Measurements from ENCODE around the gene MYO6.

DNA sequence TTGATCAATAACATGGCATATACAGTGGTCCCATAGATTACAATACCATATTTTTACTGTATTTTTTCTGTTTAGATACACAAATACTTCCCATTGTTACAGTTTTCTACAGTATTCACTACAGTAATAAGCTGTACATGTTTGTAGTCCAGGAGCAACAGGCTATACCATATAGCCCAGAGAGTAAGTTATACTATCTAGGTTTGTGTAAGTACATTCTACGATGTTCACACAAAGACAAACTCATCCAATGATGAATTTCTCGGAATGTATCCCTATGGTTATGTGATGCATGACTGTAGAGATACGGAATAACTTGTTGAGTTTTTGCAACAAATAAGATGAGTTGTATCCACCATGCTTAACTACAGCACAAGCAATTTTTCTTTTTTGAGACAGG, 3.6 kb upstream of the MYO6 start:
- TF ChIP-seq, protein P1, sequence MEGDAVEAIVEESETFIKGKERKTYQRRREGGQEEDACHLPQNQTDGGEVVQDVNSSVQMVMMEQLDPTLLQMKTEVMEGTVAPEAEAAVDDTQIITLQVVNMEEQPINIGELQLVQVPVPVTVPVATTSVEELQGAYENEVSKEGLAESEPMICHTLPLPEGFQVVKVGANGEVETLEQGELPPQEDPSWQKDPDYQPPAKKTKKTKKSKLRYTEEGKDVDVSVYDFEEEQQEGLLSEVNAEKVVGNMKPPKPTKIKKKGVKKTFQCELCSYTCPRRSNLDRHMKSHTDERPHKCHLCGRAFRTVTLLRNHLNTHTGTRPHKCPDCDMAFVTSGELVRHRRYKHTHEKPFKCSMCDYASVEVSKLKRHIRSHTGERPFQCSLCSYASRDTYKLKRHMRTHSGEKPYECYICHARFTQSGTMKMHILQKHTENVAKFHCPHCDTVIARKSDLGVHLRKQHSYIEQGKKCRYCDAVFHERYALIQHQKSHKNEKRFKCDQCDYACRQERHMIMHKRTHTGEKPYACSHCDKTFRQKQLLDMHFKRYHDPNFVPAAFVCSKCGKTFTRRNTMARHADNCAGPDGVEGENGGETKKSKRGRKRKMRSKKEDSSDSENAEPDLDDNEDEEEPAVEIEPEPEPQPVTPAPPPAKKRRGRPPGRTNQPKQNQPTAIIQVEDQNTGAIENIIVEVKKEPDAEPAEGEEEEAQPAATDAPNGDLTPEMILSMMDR (conservative IDR thresholded peaks at IDR 0.05; ENCODE audit: low read length) = no peak
- no peak for TF ChIP-seq EZH2phosphoT487 (IDR thresholded peaks at IDR 0.05; ENCODE audit: borderline replicate concordance, low read depth, low read length)

Data from OCI-LY7 (cell line).